LNCAP (cell line): ENCODE measurements around the gene PCGF6.

Experiments used
- CTCF ChIP-seq: fragments of 450-650 bp; IDR thresholded peaks from 2 replicates; pipeline ENCODE4 v1.5.1; 2017; ENCODE audit warnings: mild to moderate bottlenecking

PCGF6 gene

GRCh38 chr10:103350517-103351260 lies at the start of gene PCGF6:
Gene PCGF6 (minus strand): TSS chr10:103351140. CDS start chr10:103351066, 74 bp downstream.
- TF ChIP-seq CTCF: no peak

GRCh38 chr10:103397191-103397825 lies 46.4 kb upstream of the PCGF6 start:
- TF ChIP-seq CTCF: no peak

- TF ChIP-seq CTCF: 0 out of 2 replicates have a peak, but pooled peaks have one; percentile 1
These were observed 45.8 kb upstream of the PCGF6 start for GRCh38 chr10:103396789-103397087.

GRCh38 chr10:103396067-103396788 lies 45.3 kb upstream of the PCGF6 start, which contains the start of the genes ATP5MK and PDCD11:
Gene ATP5MK (minus strand): TSS chr10:103396475. CDS start chr10:103392457, 4,018 bp downstream.
Gene PDCD11 (plus strand): TSS chr10:103396626. CDS start chr10:103398427, 1,801 bp downstream.
- peak; percentile 27; the same call in 1 of the 2 replicates for TF ChIP-seq CTCF

GRCh38 chr10:103395754-103396066 lies 44.8 kb upstream of the PCGF6 start:
- no peak for TF ChIP-seq CTCF

- no peak for TF ChIP-seq CTCF
These were observed 43.2 kb upstream of the PCGF6 start for GRCh38 chr10:103394180-103394579.

- no peak for TF ChIP-seq CTCF
These were observed 31.8 kb upstream of the PCGF6 start for GRCh38 chr10:103382769-103383168.
